GM19193 (cell line): ENCODE results near the gene PACC1.

Source experiments
- POLR2A ChIP-seq: IDR thresholded peaks from 4 replicates; pipeline ENCODE4 v1.6.1; 2011; ENCODE audit not compliant: insufficient read depth, insufficient read length; ENCODE audit errors: extremely low read depth

The PACC1 gene

GRCh38 chr1:212414328-212415106, at the start of gene PACC1:
Gene PACC1 (minus strand): TSS chr1:212414886. CDS start chr1:212414757, 129 bp downstream.
- TF ChIP-seq POLR2A = peak; percentile 91

GRCh38 chr1:212463565-212464285, 49.0 kb upstream of the PACC1 start:
- no peak for TF ChIP-seq POLR2A

- TF ChIP-seq POLR2A = no peak
Measured at GRCh38 chr1:212461916-212462660, 47.4 kb upstream of the PACC1 start.

GRCh38 chr1:212460376-212460775, 45.7 kb upstream of the PACC1 start:
- TF ChIP-seq POLR2A = no peak

- TF ChIP-seq POLR2A = no peak
Measured at GRCh38 chr1:212459656-212460055, 45.0 kb upstream of the PACC1 start.

GRCh38 chr1:212458817-212459216, 44.1 kb upstream of the PACC1 start:
- no peak for TF ChIP-seq POLR2A

GRCh38 chr1:212457740-212458338, 43.2 kb upstream of the PACC1 start:
- no peak for TF ChIP-seq POLR2A

- TF ChIP-seq POLR2A = no peak
Measured at GRCh38 chr1:212455803-212456528, 41.3 kb upstream of the PACC1 start.

GRCh38 chr1:212455401-212455800, 40.7 kb upstream of the PACC1 start:
- no peak for TF ChIP-seq POLR2A

GRCh38 chr1:212454741-212455140, 40.1 kb upstream of the PACC1 start:
- TF ChIP-seq POLR2A = no peak

GRCh38 chr1:212453156-212453857, 38.6 kb upstream of the PACC1 start:
- no peak for TF ChIP-seq POLR2A

GRCh38 chr1:212452323-212453155, 37.9 kb upstream of the PACC1 start:
- no peak for TF ChIP-seq POLR2A
